Colonic mucosa (tissue), 4 donors: ENCODE results near the gene AURKB. TPM values are rescaled to one million over a fixed set of nuclear protein-coding genes. Genes with fewer than 3 reads are reported as not detected.
"Not testable (repeated sequence)": the region's sequence is repeated elsewhere in the genome, so short reads cannot be mapped to it uniquely, and the experiment has no call there.

Source experiments
- DNase-seq: peaks from one replicate; pipeline ENCODE4 v3.0.0-alpha.2; 2020
- H3K27ac ChIP-seq: fragments of 200-600 bp; one replicate; pipeline ENCODE4 v1.8.0; 2021
- H3K27me3 ChIP-seq: fragments of 200-600 bp; one replicate; pipeline ENCODE4 v1.8.0; 2021
- H3K36me3 ChIP-seq: fragments of 200-600 bp; one replicate; pipeline ENCODE4 v1.8.0; 2021
- H3K4me1 ChIP-seq: fragments of 200-600 bp; one replicate; pipeline ENCODE4 v1.8.0; 2021; ENCODE audit warnings: mild to moderate bottlenecking
- H3K4me3 ChIP-seq: fragments of 200-600 bp; one replicate; pipeline ENCODE4 v1.8.0; 2021
- H3K9ac ChIP-seq, 2 donors: one replicate each; pipeline ENCODE4 v1.7.0; 2013; ENCODE audit warnings: control low read depth in 2 of 2, low read depth in 2 of 2, low read length in 2 of 2
- H3K9me3 ChIP-seq: fragments of 200-600 bp; one replicate; pipeline ENCODE4 v1.8.0; 2021
- intact Hi-C: fragments of 100-400 bp; cut with DNase I; formaldehyde crosslinking; loops from one replicate; pipeline ENCODE4 v1.14.1; 2022
- total RNA-seq, 2 donors: library from RNA; stranded (reverse); fragmentation: NEBNext Ultra II Directional in 1 of 2; extraction: Animal tissue kit (Norgen Biotek cat#: 25700) in 1 of 2; gene quantifications; one replicate each; pipeline ENCODE4 v1.2.1, GENCODE V29; 2021
- TF ChIP-seq, protein P1 (sequence below): fragments of 200-600 bp; IDR thresholded peaks from one replicate; pipeline ENCODE4 v1.8.0; 2022; ENCODE audit warnings: antibody characterized with exemption, mild to moderate bottlenecking
- donor health status: healthy.
- donor health status: DM: no; HTN: no; CAD: no.
- donor health status: DM: no; HTN: no; CAD: no.

Gene AURKB
- total RNA-seq, 2 donors from 2014 or later = 18.6 to 86.4 TPM

- TF ChIP-seq, protein P1, sequence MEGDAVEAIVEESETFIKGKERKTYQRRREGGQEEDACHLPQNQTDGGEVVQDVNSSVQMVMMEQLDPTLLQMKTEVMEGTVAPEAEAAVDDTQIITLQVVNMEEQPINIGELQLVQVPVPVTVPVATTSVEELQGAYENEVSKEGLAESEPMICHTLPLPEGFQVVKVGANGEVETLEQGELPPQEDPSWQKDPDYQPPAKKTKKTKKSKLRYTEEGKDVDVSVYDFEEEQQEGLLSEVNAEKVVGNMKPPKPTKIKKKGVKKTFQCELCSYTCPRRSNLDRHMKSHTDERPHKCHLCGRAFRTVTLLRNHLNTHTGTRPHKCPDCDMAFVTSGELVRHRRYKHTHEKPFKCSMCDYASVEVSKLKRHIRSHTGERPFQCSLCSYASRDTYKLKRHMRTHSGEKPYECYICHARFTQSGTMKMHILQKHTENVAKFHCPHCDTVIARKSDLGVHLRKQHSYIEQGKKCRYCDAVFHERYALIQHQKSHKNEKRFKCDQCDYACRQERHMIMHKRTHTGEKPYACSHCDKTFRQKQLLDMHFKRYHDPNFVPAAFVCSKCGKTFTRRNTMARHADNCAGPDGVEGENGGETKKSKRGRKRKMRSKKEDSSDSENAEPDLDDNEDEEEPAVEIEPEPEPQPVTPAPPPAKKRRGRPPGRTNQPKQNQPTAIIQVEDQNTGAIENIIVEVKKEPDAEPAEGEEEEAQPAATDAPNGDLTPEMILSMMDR = no peak
- peak overlapping the region; percentile 48 to 78 for H3K9ac ChIP-seq
- peak overlapping the region; percentile 82 for H3K27ac ChIP-seq
- peak overlapping the region; percentile 27 for H3K4me3 ChIP-seq
- H3K4me1 ChIP-seq = peaks cover 6% of the 10 kb centered on the region
- intact Hi-C loops = no loop called here
- H3K9me3 ChIP-seq = no peaks in the 10 kb centered on the region
- DNase-seq = peak; percentile 85
- H3K27me3 ChIP-seq = no peaks in the 10 kb centered on the region
- H3K36me3 ChIP-seq = no peaks in the 10 kb centered on the region
Observed at GRCh38 chr17:8173056-8173870, 37.1 kb downstream of the AURKB start.

- H3K9ac ChIP-seq, H3K27me3 ChIP-seq, H3K27ac ChIP-seq, H3K36me3 ChIP-seq, H3K4me3 ChIP-seq, H3K4me1 ChIP-seq, DNase-seq, H3K9me3 ChIP-seq, intact Hi-C loops: not testable (repeated sequence)
Observed at GRCh38 chr17:8170186-8170585, 40.2 kb downstream of the AURKB start.

DNA sequence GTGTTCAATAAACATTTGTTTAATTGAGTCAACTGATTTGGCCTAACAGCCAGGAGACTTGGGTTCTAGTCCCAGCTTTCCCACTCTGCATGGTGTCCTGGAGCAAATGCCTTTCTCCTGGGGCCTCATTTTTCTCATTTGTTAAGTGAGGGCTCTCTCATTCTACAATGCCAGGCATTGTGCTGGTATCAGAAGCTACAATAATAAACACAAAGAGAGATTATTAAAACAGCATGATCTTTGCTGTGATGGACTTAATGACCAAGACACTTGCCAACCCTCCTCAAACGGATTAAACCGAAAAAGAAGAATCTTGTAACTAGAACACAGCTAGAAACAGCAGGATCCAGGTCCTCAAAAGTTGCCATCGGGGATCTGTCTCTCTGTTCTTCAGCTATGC, 42.8 kb downstream of the AURKB start:
- H3K36me3 ChIP-seq = no peaks in the 10 kb centered on the region
- H3K9me3 ChIP-seq = no peaks in the 10 kb centered on the region
- intact Hi-C loops = no loop called here
- H3K4me1 ChIP-seq = peaks cover 11% of the 10 kb centered on the region
- no peak overlapping the region for H3K27ac ChIP-seq
- no peaks in the 10 kb centered on the region for H3K27me3 ChIP-seq
- H3K9ac ChIP-seq = no peak overlapping the region
- H3K4me3 ChIP-seq = no peak overlapping the region
- no peak for DNase-seq
- TF ChIP-seq, protein P1 = no peak

DNA sequence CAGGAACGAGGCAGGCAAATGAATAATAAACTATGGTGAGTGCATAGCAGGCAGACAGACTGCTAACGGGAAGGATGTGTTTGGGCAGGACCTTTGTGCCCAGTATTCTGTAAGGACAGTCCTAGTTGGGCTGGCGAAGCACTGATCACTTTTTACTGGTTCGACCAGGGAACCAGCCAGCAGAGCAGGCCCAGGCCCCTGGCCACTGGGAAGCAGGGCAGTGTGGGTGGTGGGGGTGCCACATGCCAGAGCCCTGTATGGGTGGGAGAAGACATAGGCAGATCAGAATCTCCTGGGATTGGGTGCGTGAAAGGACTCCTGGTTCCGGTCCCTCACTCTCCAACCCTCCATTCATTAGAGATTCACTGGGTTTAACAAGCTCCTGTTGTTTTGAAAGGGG, 43.6 kb downstream of the AURKB start:
- TF ChIP-seq, protein P1 = no peak
- no peak overlapping the region for H3K4me3 ChIP-seq
- H3K27me3 ChIP-seq = no peaks in the 10 kb centered on the region
- H3K27ac ChIP-seq = no peak overlapping the region
- no peak for DNase-seq
- no peaks in the 10 kb centered on the region for H3K9me3 ChIP-seq
- no peak overlapping the region for H3K9ac ChIP-seq
- intact Hi-C loops = no loop called here
- H3K36me3 ChIP-seq = no peaks in the 10 kb centered on the region
- H3K4me1 ChIP-seq = peaks cover 12% of the 10 kb centered on the region

DNA sequence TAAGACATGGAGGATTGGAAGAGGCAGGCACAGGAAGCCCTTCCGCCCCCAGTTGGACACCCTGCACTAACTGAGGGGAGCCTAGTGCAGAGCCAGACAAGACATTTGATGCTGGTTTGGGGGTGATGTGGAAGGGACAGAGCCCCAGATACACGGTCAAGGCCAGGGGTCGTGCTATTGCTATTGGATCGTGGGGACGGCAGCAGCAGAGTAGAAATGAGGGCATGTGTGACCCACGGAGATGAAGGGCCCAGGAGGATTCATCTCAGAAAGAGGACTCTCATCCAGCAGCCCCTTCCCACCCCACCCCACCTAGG, 45.6 kb downstream of the AURKB start:
- Histone ChIP-seq H3K27ac (peak overlapping the region; percentile 98), H3K4me1 (peaks cover 22% of the 10 kb centered on the region), H3K9ac (peak overlapping the region in 1 of 2 donors; percentile 88), H3K4me3 (no peak overlapping the region), H3K36me3 (no peaks in the 10 kb centered on the region), H3K9me3 (no peaks in the 10 kb centered on the region), H3K27me3 (no peaks in the 10 kb centered on the region)
- no peak for DNase-seq
- intact Hi-C loops = no loop called here
- TF ChIP-seq, protein P1 = no peak
